Fibroblast of lung (primary cell): ENCODE data around the gene MYH15. TPM values are rescaled to one million over a fixed set of nuclear protein-coding genes. Genes with fewer than 3 reads are reported as not detected.

Experiments
- DNase-seq, 2 donors: peaks; one replicate each; pipeline versions ENCODE4 v3.0.0 to v3.0.0-alpha.2; 2010; ENCODE audit warnings: low read depth in 2 of 2
- H2AFZ ChIP-seq: 2 replicates; pipeline ENCODE4 v1.5.1; 2012; ENCODE audit warnings: low read length, control low read depth, inconsistent platforms
- H3K27ac ChIP-seq: 2 replicates; pipeline ENCODE4 v1.5.1; 2011; ENCODE audit warnings: low read length, control low read depth; ENCODE audit not compliant: insufficient read depth
- H3K27me3 ChIP-seq: 2 replicates; pipeline ENCODE4 v1.5.1; 2011; ENCODE audit warnings: mild to moderate bottlenecking, low read length; ENCODE audit not compliant: control insufficient read depth, insufficient read depth
- H3K36me3 ChIP-seq: 2 replicates; pipeline ENCODE4 v1.5.1; 2011; ENCODE audit warnings: low read length; ENCODE audit not compliant: control insufficient read depth, insufficient read depth
- H3K4me1 ChIP-seq: 2 replicates; pipeline ENCODE4 v1.5.1; 2011; ENCODE audit warnings: low read length; ENCODE audit not compliant: control insufficient read depth, insufficient read depth; ENCODE audit errors: extremely low read depth
- H3K4me2 ChIP-seq: 2 replicates; pipeline ENCODE4 v1.5.1; 2011; ENCODE audit warnings: low read length, control low read depth; ENCODE audit not compliant: insufficient read depth; ENCODE audit errors: extremely low read depth
- H3K4me3 ChIP-seq, 4 experiments: fragments of 200-600 bp in 1 of 4; sonication (generic) in 1 of 4; replicated peaks in 1 of 4; 2 replicates each; pipeline ENCODE4 v1.5.1; 2011 to 2016; ENCODE audit warnings: low read length in 4 of 4, low read depth in 3 of 4, mild to moderate bottlenecking in 3 of 4, control low read depth in 2 of 4, inconsistent platforms in 1 of 4, mixed read lengths in 1 of 4; ENCODE audit not compliant: insufficient read depth in 1 of 4; ENCODE audit errors: control extremely low read depth in 1 of 4
- H3K79me2 ChIP-seq: 2 replicates; pipeline ENCODE4 v1.5.1; 2012; ENCODE audit warnings: mild to moderate bottlenecking, low read length, inconsistent platforms; ENCODE audit not compliant: control insufficient read depth, insufficient read depth
- H3K9ac ChIP-seq: 2 replicates; pipeline ENCODE4 v1.5.1; 2011; ENCODE audit warnings: mild to moderate bottlenecking, low read length, control low read depth; ENCODE audit not compliant: insufficient read depth
- H3K9me3 ChIP-seq: 2 replicates; pipeline ENCODE4 v1.5.1; 2012; ENCODE audit warnings: low read depth, low read length; ENCODE audit not compliant: control insufficient read depth, insufficient read depth
- H4K20me1 ChIP-seq: 2 replicates; pipeline ENCODE4 v1.5.1; 2011; ENCODE audit warnings: low read length; ENCODE audit not compliant: control insufficient read depth, insufficient read depth; ENCODE audit errors: extremely low read depth
- CTCF ChIP-seq, 2 donors: IDR thresholded peaks in 1 of 2; conservative IDR thresholded peaks in 1 of 2; 1 replicate in 1 of 2; 2 replicates in 1 of 2; pipeline ENCODE4 v1.5.1; 2011 to 2012; ENCODE audit warnings: low read length in 2 of 2, control low read depth in 1 of 2, inconsistent platforms in 1 of 2, low read depth in 1 of 2, mild to moderate bottlenecking in 1 of 2
- EZH2 ChIP-seq: IDR thresholded peaks from 2 replicates; pipeline ENCODE4 v1.5.1; 2012; ENCODE audit warnings: low read length, control low read depth, mild to moderate bottlenecking; ENCODE audit errors: missing control alignments
- polyA plus RNA-seq, 2 donors: library from polyadenylated mRNA; depleted of rRNA in 1 of 2; stranded (reverse) in 1 of 2; unstranded in 1 of 2; fragments of >200 nt; gene quantifications; 2 replicates each; pipeline ENCODE4 v1.2.1, GENCODE V29; 2011 to 2012; ENCODE audit warnings: missing spikeins in 1 of 2
- total RNA-seq: library from RNA; depleted of rRNA; stranded (reverse); fragments of >200 nt; gene quantifications from 2 replicates; pipeline ENCODE4 v1.2.1, GENCODE V29; 2014

MYH15 gene
- total and polyA plus RNA-seq, 2 donors (not counting 1 experiment from before 2014, with no cell fraction given) = 0.05 to 0.17 TPM

DNA sequence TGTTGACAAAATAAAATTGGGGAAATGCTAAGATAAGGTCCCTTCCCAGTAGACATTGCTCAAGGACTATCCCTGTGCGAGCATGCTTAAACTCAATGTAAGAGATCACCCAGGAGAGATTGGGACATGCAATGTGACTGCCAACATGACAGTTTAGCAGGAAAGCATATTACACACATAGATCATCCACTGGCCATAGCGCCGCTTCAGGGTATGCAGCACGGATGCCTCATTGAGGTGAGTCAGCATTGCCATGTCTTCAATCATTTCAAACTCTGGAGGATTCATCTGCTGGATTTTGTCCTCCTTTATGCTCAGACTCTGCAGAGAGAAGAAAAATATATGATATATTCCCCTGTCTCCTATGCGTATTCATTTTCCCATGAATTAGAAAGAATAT, 8.9 kb downstream of the MYH15 start:
- Histone ChIP-seq H3K36me3 (no peaks in the 10 kb centered on the region), H3K9me3 (no peaks in the 10 kb centered on the region), H3K27ac (no peak overlapping the region), H3K4me3 (no peak overlapping the region), H3K4me1 (no peaks in the 10 kb centered on the region), H3K9ac (no peak overlapping the region), H3K27me3 (no peaks in the 10 kb centered on the region), H3K79me2 (no peaks in the 10 kb centered on the region), H4K20me1 (no peaks in the 10 kb centered on the region), H3K4me2 (no peak overlapping the region), H2AFZ (no peak overlapping the region)
- TF ChIP-seq CTCF (conservative IDR thresholded peaks at IDR 0.05 in 1 of 2, IDR thresholded peaks at IDR 0.05 in 1 of 2; ENCODE audit: low read depth in 1 of 2, low read length in 2 of 2) = no peak
- no peak for TF ChIP-seq EZH2
- DNase-seq = no peak

DNA sequence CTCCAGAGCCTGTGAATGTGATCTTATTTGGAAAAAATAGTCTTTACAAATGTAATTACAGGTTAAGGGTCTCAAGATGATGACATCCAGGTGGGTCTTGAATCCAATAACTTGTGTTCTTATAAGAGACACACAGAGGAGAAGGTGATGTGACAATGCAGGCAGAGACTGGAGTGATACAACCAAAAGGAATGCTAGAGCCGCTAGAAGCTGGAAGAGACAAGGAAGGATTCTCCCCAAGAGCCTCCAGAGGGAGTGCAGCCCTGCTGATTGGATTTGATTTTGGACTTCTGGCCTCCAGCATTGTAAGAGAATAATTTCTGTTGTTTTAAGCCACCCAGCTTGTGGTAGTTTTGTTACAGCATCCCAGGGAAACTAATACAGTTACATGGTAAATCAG, 9.7 kb downstream of the MYH15 start:
- Histone ChIP-seq H3K36me3 (no peaks in the 10 kb centered on the region), H3K4me3 (no peak overlapping the region), H3K9ac (no peak overlapping the region), H3K79me2 (no peaks in the 10 kb centered on the region), H3K27me3 (no peaks in the 10 kb centered on the region), H3K4me1 (no peaks in the 10 kb centered on the region), H3K4me2 (no peak overlapping the region), H2AFZ (no peak overlapping the region), H4K20me1 (no peaks in the 10 kb centered on the region), H3K9me3 (no peaks in the 10 kb centered on the region), H3K27ac (no peak overlapping the region)
- no peak for DNase-seq
- TF ChIP-seq CTCF (conservative IDR thresholded peaks at IDR 0.05 in 1 of 2, IDR thresholded peaks at IDR 0.05 in 1 of 2; ENCODE audit: low read depth in 1 of 2, low read length in 2 of 2) = no peak
- TF ChIP-seq EZH2 = no peak

DNA sequence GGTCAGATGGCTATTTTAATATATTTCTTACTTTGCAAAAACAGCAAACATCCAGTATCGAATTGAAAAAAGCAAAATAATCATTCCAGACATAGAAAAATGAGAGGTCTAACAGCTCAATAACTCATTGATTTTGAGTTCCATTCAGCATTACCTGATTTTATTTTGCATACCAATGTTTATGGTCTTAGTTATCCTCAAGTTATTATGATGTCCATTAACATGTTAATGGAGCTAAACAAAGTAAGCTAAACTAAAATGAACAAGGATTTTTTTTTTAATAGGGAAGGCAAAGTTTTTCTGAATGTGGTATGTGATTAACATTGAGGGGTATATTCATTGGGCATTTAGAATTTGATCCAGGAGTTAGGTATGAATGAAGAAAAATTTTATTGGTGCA, 13.1 kb downstream of the MYH15 start:
- no peaks in the 10 kb centered on the region for H3K27me3 ChIP-seq
- no peaks in the 10 kb centered on the region for H3K4me1 ChIP-seq
- H3K27ac ChIP-seq = no peak overlapping the region
- DNase-seq = no peak
- H3K36me3 ChIP-seq = no peaks in the 10 kb centered on the region
- H3K79me2 ChIP-seq = no peaks in the 10 kb centered on the region
- H3K9me3 ChIP-seq = no peaks in the 10 kb centered on the region
- H2AFZ ChIP-seq = no peak overlapping the region
- H3K4me2 ChIP-seq = no peak overlapping the region
- no peak for TF ChIP-seq EZH2
- no peak for TF ChIP-seq CTCF (conservative IDR thresholded peaks at IDR 0.05 in 1 of 2, IDR thresholded peaks at IDR 0.05 in 1 of 2; ENCODE audit: low read depth in 1 of 2, low read length in 2 of 2)
- H3K9ac ChIP-seq = no peak overlapping the region
- no peaks in the 10 kb centered on the region for H4K20me1 ChIP-seq
- no peak overlapping the region for H3K4me3 ChIP-seq
